ENCODE data around the gene ASCL5. TPM values are rescaled to one million over a fixed set of nuclear protein-coding genes. Genes with fewer than 3 reads are reported as not detected.

ASCL5 gene
- total RNA-seq, 1 experiment from 2014 or later, result not detected

- H3K27me3 ChIP-seq (ENCODE audit: control insufficient read depth, insufficient read depth, low read length), result no peaks in the 10 kb centered on the region
- ATAC-seq (no peak), DNase-seq (ENCODE audit: low read depth, low spot score) (no peak)
- no peak overlapping the region for H3K4me3 ChIP-seq (ENCODE audit: low read depth in 2 of 2, low read length in 2 of 2)
- in situ Hi-C loops (cut with HindIII; ENCODE audit: low pct_unique_long_range_greater_than_20kb, low sequenced_read_pairs), result no loop called here
- 0 out of 2 replicates have a peak, but pooled peaks cover 3% of the 10 kb centered on the region for H3K36me3 ChIP-seq (ENCODE audit: control insufficient read depth, insufficient read depth, low read length)
- TF ChIP-seq POLR2AphosphoS5 (IDR thresholded peaks at IDR 0.05; ENCODE audit: low read depth, low read length) (no peak), SIN3A (IDR thresholded peaks at IDR 0.05; ENCODE audit: borderline replicate concordance, insufficient read depth, low read depth, low read length) (no peak), TCF7L2 (IDR thresholded peaks at IDR 0.05; ENCODE audit: low read depth, low read length) (no peak), REST (IDR thresholded peaks at IDR 0.05; ENCODE audit: insufficient read depth in 1 of 2, low read depth in 2 of 2, low read length in 1 of 2) (no peak)
- TF ChIP-seq, protein P1, sequence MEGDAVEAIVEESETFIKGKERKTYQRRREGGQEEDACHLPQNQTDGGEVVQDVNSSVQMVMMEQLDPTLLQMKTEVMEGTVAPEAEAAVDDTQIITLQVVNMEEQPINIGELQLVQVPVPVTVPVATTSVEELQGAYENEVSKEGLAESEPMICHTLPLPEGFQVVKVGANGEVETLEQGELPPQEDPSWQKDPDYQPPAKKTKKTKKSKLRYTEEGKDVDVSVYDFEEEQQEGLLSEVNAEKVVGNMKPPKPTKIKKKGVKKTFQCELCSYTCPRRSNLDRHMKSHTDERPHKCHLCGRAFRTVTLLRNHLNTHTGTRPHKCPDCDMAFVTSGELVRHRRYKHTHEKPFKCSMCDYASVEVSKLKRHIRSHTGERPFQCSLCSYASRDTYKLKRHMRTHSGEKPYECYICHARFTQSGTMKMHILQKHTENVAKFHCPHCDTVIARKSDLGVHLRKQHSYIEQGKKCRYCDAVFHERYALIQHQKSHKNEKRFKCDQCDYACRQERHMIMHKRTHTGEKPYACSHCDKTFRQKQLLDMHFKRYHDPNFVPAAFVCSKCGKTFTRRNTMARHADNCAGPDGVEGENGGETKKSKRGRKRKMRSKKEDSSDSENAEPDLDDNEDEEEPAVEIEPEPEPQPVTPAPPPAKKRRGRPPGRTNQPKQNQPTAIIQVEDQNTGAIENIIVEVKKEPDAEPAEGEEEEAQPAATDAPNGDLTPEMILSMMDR (IDR thresholded peaks at IDR 0.05), result no peak
- no peaks in the 10 kb centered on the region for H3K9me3 ChIP-seq (ENCODE audit: control insufficient read depth, insufficient read depth, low read depth, low read length)
- intact Hi-C loops (cut with micrococcal nuclease; ENCODE audit: unreplicated experiment), result no loop called here
- CTCF ChIA-PET, result interaction anchor here (0.5 kb wide), 1 partner anchor 49 kb away, joined by 4 read pairs; no protein-coding TSS in a partner anchor
- H3K4me1 ChIP-seq (ENCODE audit: control insufficient read depth, insufficient read depth, low read length), result no peaks in the 10 kb centered on the region
- no TSS peak for BruUV-seq (replicated peaks)
- POLR2A ChIA-PET, result no interaction called here
- no peak overlapping the region for H3K27ac ChIP-seq (ENCODE audit: low read length)
These were observed 16.1 kb upstream of the ASCL5 start for GRCh38 chr1:201142849-201143725.

GRCh38 chr1:201142011-201142848, 15.2 kb upstream of the ASCL5 start:
- no TSS peak for BruUV-seq (replicated peaks)
- H3K27me3 ChIP-seq (ENCODE audit: control insufficient read depth, insufficient read depth, low read length), result no peaks in the 10 kb centered on the region
- H3K4me3 ChIP-seq (ENCODE audit: low read depth in 2 of 2, low read length in 2 of 2), result no peak overlapping the region
- H3K9me3 ChIP-seq (ENCODE audit: control insufficient read depth, insufficient read depth, low read depth, low read length), result no peaks in the 10 kb centered on the region
- no peak for ATAC-seq
- in situ Hi-C loops (cut with HindIII; ENCODE audit: low pct_unique_long_range_greater_than_20kb, low sequenced_read_pairs), result no loop called here
- DNase-seq (ENCODE audit: low read depth, low spot score), result no peak
- H3K27ac ChIP-seq (ENCODE audit: low read length), result no peak overlapping the region
- CTCF ChIA-PET, result interaction anchor here (0.5 kb wide), 1 partner anchor 50 kb away, joined by 4 read pairs; no protein-coding TSS in a partner anchor
- intact Hi-C loops (cut with micrococcal nuclease; ENCODE audit: unreplicated experiment), result no loop called here
- POLR2A ChIA-PET, result no interaction called here
- no peaks in the 10 kb centered on the region for H3K4me1 ChIP-seq (ENCODE audit: control insufficient read depth, insufficient read depth, low read length)
- 0 out of 2 replicates have a peak, but pooled peaks cover 3% of the 10 kb centered on the region for H3K36me3 ChIP-seq (ENCODE audit: control insufficient read depth, insufficient read depth, low read length)
- no peak for TF ChIP-seq REST (IDR thresholded peaks at IDR 0.05; ENCODE audit: insufficient read depth in 1 of 2, low read depth in 2 of 2, low read length in 1 of 2)
- TF ChIP-seq SIN3A (IDR thresholded peaks at IDR 0.05; ENCODE audit: borderline replicate concordance, insufficient read depth, low read depth, low read length), result no peak
- TF ChIP-seq, protein P1 (IDR thresholded peaks at IDR 0.05), result no peak
- no peak for TF ChIP-seq POLR2AphosphoS5 (IDR thresholded peaks at IDR 0.05; ENCODE audit: low read depth, low read length)
- TF ChIP-seq TCF7L2 (IDR thresholded peaks at IDR 0.05; ENCODE audit: low read depth, low read length), result no peak

Data from Panc1 (cell line).